SW 1271 (cell line): ENCODE results near the gene UBC.
"Not testable (repeated sequence)": the region's sequence is repeated elsewhere in the genome, so short reads cannot be mapped to it uniquely, and the experiment has no call there.

Experiments
- DNase-seq, 2 experiments: peaks; one replicate each; lab custom pipeline; 2025; lab: John Stamatoyannopoulos, UW

UBC gene

GRCh38 chr12:124915239-124916236, 1.1 kb upstream of the UBC start:
- DNase-seq: no peak

- no peak for DNase-seq
Measured at GRCh38 chr12:124913474-124914391, 717 bp downstream of the UBC start.

- not testable (repeated sequence) for DNase-seq
Measured at GRCh38 chr12:124912529-124913287, 1.7 kb downstream of the UBC start.

GRCh38 chr12:124911521-124911920, 2.9 kb downstream of the UBC start:
- not testable (repeated sequence) for DNase-seq

GRCh38 chr12:124910561-124911478, 3.6 kb downstream of the UBC start:
- DNase-seq: no peak

- no peak for DNase-seq
Measured at GRCh38 chr12:124909831-124910560, 4.5 kb downstream of the UBC start.

GRCh38 chr12:124906606-124907261, 7.7 kb downstream of the UBC start:
- DNase-seq: no peak

- DNase-seq: peak; percentile 17 to 74
Measured at GRCh38 chr12:124904306-124905098, 9.9 kb downstream of the UBC start.

GRCh38 chr12:124902916-124903315, 11.5 kb downstream of the UBC start:
- DNase-seq: no peak

- DNase-seq: no peak
Measured at GRCh38 chr12:124901003-124901402, 13.4 kb downstream of the UBC start.

GRCh38 chr12:124900345-124900795, 14.1 kb downstream of the UBC start:
- DNase-seq: not testable (repeated sequence)

GRCh38 chr12:124898923-124899294, 15.5 kb downstream of the UBC start:
- DNase-seq: no peak

- peak in 1 of 2 experiments; percentile 32 for DNase-seq
Measured at GRCh38 chr12:124898200-124898922, 16.1 kb downstream of the UBC start.

- no peak for DNase-seq
Measured at GRCh38 chr12:124896461-124896860, 18.0 kb downstream of the UBC start.

GRCh38 chr12:124893792-124894516, 20.5 kb downstream of the UBC start:
- no peak for DNase-seq

GRCh38 chr12:124888260-124888659, 26.2 kb downstream of the UBC start:
- DNase-seq: no peak

- DNase-seq: not testable (repeated sequence)
Measured at GRCh38 chr12:124887766-124888165, 26.7 kb downstream of the UBC start.
